ENCODE measurements around the gene TMEM167A.

DNA sequence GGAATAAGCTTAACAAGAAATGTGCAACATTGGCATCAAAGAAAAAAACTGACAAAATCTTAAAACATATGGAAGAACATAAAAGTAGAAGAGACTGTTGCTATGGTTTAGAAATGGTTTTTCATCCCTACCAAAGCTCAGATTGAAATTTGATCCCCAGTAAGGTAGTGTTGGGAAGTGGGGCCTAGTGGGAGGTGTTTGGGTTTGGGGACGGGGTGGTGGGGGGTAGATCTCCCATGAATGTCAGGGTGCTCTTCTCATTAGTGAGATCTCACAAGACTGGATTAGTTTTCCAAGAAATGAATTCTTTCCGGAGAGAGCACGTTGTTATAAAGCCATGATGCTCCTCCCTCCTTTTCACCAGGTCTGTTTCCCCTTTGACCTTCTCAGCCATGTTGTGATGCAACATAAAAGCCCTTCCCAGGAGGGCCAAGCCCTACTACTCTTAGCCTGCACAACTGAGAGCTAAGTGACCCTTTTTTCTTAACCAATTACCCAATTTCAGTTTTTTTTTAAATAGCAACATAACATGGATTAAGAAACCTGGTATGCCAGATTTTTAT lies 10.6 kb downstream of the TMEM167A start:
- TF ChIP-seq, protein P1, sequence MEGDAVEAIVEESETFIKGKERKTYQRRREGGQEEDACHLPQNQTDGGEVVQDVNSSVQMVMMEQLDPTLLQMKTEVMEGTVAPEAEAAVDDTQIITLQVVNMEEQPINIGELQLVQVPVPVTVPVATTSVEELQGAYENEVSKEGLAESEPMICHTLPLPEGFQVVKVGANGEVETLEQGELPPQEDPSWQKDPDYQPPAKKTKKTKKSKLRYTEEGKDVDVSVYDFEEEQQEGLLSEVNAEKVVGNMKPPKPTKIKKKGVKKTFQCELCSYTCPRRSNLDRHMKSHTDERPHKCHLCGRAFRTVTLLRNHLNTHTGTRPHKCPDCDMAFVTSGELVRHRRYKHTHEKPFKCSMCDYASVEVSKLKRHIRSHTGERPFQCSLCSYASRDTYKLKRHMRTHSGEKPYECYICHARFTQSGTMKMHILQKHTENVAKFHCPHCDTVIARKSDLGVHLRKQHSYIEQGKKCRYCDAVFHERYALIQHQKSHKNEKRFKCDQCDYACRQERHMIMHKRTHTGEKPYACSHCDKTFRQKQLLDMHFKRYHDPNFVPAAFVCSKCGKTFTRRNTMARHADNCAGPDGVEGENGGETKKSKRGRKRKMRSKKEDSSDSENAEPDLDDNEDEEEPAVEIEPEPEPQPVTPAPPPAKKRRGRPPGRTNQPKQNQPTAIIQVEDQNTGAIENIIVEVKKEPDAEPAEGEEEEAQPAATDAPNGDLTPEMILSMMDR (conservative IDR thresholded peaks at IDR 0.05 in 1 of 2, IDR thresholded peaks at IDR 0.05 in 1 of 2; ENCODE audit: low read depth in 1 of 2, low read length in 2 of 2), result no peak
- no peak for TF ChIP-seq EZH2 (IDR thresholded peaks at IDR 0.05; ENCODE audit: low read length, missing control alignments)

All from fibroblast of lung (primary cell).